Measurements from ENCODE around the gene FXN.
"Not testable (repeated sequence)": the region's sequence is repeated elsewhere in the genome, so short reads cannot be mapped to it uniquely, and the experiment has no call there.

Gene FXN

DNA sequence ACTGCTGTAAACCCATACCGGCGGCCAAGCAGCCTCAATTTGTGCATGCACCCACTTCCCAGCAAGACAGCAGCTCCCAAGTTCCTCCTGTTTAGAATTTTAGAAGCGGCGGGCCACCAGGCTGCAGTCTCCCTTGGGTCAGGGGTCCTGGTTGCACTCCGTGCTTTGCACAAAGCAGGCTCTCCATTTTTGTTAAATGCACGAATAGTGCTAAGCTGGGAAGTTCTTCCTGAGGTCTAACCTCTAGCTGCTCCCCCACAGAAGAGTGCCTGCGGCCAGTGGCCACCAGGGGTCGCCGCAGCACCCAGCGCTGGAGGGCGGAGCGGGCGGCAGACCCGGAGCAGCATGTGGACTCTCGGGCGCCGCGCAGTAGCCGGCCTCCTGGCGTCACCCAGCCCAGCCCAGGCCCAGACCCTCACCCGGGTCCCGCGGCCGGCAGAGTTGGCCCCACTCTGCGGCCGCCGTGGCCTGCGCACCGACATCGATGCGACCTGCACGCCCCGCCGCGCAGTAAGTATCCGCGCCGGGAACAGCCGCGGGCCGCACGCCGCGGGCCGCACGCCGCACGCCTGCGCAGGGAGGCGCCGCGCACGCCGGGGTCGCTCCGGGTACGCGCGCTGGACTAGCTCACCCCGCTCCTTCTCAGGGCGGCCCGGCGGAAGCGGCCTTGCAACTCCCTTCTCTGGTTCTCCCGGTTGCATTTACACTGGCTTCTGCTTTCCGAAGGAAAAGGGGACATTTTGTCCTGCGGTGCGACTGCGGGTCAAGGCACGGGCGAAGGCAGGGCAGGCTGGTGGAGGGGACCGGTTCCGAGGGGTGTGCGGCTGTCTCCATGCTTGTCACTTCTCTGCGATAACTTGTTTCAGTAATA lies at the start of gene FXN:
Gene FXN (plus strand): TSS at position 315 of the 871 bp plus-strand sequence. CDS start 31 bp downstream, at position 346.
- peak; percentile 75 to 78 (median 76) for DNase-seq (ENCODE audit: low read depth in 2 of 3, low spot score in 1 of 3)

DNA sequence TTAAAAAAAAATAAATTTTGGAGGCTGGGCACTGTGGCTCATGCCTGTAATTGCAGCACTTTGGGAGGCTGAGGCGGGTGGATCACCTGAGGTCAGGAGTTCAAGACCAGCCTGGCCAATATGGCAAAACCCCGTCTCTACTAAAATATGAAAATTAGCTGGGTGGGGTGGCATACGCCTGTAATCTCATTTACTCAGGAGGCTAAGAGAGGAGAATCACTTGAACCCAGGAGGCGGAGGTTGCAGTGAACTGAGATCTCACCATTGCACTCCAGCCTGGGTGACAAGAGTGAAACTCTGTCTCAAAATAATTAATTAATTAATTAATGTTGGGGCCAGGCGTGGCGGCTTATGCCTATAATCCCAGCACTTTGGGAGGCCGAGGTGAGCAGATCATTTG lies 48.6 kb upstream of the FXN start:
- DNase-seq (ENCODE audit: low read depth in 2 of 3, low spot score in 1 of 3) = not testable (repeated sequence)

DNA sequence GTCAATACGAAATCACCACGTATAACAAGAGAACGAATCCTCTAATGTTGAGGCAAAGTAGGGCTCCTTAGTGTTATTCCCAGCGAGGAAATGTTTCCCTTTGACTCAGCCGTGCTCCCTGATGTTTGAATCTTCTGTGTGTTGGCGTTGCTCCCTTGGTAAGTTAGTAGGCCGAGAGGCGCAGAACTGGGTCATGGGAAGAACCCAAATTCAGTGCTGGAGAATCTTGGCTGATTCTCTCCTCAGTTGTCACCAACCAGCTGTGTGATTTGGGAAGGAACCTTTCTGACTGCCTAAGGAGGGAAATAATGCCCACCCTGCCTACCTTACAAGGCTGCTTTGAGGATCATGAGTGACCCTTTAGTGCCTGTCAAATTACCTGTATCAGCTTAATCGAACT lies 44.1 kb upstream of the FXN start:
- no peak for DNase-seq (ENCODE audit: low read depth in 2 of 3, low spot score in 1 of 3)

DNA sequence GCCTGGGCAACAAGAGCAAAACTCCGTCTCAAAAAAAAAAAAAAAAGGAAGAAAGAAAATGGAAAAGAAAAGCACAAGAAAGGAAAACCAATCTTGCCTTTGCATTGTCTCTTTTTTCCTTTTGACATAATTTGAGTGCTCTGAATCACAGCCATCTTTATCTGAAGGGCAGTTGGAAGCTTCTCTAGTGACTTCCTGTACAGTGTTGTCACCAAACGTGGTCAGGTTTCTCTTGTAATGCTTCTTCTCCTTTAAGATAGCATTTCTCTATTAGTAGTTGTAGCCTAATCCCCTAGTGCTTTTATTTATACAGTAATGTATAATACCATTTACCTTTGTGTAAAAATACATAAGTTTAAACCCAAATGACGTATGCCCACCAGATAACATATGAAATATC lies 39.8 kb upstream of the FXN start:
- DNase-seq (ENCODE audit: low read depth in 2 of 3, low spot score in 1 of 3) = no peak

DNA sequence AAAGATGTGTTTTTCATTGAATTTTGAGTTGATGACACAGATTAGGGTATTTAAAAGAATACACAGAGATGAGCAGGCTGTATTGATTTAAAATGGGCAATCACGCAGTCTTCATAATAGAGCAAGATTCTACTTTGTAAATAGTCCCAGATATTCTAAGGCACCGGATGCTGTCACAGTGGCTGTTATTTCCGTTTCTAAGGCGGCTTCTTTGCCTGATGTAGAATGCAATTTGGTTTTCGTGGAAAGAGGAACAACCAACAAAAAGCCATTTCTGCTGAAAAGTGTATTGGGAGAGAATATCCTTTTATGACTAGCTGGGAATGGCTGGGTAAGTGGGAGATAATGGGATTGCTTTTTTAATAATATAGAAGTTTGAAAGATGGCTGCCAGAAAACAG lies 39.1 kb upstream of the FXN start:
- DNase-seq (ENCODE audit: low read depth in 2 of 3, low spot score in 1 of 3) = no peak

DNA sequence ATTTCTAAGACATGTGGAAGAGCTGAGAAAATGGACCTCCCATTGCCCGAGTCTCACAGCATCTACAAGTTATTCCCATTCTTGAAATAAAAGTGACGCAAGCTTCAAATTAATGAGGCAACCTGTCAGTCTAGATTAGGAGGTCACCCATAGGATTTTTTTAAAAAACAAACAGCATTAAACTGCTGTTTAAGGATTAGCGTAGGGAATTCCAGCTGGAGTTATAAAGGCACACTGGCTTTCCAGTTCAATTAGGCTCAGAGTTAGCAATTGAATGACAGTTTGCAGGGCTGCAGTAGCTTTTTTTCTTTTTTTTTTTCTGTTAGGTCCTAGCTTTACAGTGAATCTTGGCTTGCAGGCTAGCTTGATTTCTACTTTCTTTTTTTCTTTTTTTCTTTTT lies 37.9 kb upstream of the FXN start:
- DNase-seq (ENCODE audit: low read depth in 2 of 3, low spot score in 1 of 3) = no peak

DNA sequence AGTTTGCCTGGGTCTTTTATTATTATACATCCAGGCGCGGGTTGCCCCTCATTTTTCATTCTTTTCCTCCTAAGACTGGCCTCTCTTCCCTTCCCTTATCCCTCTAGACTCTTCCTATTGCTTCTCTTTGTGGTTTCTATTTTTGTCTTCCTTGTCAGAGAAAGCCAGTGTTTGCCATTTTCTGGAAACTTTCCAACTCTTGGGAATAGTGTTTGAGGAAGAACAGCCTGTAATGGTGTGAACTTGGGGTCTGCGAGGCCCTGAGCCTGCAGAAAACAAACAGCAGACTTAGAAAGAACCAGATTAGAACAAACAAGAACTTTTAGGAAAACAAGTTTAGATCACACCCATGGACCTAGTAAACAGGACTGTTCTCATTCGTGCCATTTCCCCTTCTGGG lies 37.2 kb upstream of the FXN start:
- no peak for DNase-seq (ENCODE audit: low read depth in 2 of 3, low spot score in 1 of 3)

DNA sequence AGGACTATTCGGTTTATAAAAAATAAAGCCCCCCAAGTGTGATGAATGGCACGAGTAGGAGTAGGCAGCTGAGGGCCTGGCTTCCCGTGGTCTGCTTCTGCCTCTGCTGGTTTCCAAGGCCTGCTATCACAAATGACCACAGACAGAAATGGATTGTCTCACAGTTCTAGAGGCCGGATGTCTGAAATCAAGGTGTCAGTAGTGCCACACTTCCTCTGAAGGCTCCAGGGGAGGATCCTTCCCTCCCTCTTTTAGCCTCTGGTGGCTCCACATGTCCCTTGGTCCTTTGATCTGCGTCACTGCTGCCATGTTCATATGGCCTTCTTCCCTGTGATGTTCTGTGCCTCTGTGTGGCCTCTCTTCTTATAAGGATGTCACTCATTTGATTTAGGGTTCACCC lies 36.7 kb upstream of the FXN start:
- no peak for DNase-seq (ENCODE audit: low read depth in 2 of 3, low spot score in 1 of 3)

DNA sequence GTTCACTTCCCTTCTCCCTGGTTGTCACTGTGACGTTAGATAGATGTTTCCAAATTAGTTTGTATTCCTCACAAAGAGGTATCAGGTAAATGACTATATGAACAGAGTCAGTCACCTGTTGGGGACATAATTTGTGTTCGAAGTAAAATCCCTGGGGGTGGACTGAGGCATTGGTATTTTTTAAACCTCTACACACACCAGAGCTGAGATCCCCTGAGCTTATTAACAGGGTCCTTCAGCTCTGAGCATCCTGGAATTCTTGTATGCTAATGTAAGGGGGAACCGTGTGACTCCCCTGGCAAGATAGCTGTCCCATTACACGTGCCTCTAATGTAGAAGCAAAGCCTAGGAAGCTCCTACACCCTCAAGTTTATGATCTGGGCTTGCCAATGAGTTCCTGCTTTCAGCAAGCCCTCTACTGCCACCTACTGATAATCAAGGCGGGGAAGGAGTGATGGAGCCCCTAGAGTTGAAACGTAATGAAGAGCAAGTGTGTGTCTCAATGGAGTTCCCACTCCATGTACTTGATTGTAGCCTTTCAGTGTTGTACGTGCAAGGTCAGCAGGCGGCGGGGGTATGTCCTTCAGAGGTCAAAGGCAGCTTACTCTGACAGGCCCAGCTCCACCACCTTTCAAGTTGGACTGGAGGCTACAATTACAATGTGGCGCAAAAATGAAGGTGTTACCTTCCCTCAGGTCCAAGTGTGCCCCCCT lies 36.0 kb upstream of the FXN start:
- peak; percentile 47 to 69 (median 51) for DNase-seq (ENCODE audit: low read depth in 2 of 3, low spot score in 1 of 3)

DNA sequence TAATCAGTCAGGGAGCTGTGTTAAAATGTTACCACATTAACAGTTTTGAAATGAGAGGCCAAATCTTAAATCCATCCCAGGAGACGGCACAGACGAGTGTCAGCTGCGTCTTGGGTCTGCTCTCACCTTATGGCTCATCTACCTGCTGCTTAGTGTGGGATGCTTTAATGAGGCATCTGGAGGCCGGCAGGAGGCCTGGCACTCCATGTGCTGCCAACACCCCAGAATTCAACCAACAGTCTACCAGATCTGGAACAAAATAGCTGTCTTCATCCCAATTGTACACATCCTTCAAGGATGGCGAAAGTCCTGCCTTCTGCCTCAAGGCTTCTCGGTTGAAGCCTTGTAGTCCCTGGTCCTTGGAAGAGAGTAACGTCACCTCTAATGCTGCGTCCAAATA lies 33.6 kb upstream of the FXN start:
- DNase-seq (ENCODE audit: low read depth in 2 of 3, low spot score in 1 of 3) = no peak

DNA sequence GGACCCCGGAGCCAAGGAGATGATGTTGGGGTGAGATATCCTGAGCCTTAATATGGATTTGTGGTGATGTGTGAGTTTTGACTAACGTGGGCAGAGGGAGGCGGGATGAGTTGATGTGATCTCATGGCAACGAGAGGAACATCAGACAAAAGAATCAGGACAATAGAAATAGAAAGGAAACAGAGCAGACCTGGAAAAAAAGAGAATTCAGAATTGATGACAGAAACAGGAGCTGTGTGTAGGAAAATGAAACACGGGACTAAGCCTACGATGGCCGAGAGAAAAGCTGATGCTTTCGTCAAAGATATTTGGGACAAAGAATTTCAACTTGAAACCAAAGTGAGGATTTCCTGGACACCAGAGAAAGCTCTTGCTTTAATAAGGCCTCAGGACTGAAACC lies 32.5 kb upstream of the FXN start:
- DNase-seq (ENCODE audit: low read depth in 2 of 3, low spot score in 1 of 3) = no peak

DNA sequence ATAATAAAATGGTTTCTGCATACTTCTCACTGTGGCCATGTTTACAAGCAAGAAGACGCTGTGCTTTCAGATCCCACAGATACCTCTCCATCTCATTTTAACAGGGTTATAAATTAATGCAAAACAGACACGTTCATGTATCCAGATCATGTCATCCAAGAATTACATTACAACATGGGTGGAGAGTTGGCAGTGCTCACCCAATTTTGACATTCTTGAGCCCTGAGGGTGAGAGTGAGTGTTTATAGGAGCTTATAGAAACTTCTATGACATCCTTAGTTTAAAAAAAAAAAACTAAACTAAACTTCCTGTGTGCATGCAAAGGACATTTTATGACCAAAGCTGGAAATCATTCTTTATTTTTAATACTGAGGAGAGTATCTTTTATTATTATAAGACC lies 30.7 kb upstream of the FXN start:
- no peak for DNase-seq (ENCODE audit: low read depth in 2 of 3, low spot score in 1 of 3)

DNA sequence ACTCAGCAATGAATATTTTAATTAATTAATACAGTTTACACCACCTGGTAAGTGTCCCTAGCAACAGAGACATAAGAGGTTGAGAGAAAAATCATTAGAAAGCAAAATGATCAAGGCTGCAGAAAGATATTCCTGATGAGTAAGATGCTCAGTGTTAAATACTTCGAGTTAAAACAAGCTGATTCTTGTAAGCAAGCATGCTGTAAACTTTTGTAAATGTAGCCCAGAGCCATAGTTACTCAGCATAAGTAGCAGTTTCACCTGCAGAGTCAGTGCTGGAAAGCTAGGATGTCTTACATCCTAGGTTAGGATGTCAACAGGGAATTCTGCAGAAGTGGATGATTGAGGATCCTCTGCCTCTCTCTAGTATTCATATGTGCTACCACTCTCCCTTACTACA lies 25.8 kb upstream of the FXN start:
- no peak for DNase-seq (ENCODE audit: low read depth in 2 of 3, low spot score in 1 of 3)

DNA sequence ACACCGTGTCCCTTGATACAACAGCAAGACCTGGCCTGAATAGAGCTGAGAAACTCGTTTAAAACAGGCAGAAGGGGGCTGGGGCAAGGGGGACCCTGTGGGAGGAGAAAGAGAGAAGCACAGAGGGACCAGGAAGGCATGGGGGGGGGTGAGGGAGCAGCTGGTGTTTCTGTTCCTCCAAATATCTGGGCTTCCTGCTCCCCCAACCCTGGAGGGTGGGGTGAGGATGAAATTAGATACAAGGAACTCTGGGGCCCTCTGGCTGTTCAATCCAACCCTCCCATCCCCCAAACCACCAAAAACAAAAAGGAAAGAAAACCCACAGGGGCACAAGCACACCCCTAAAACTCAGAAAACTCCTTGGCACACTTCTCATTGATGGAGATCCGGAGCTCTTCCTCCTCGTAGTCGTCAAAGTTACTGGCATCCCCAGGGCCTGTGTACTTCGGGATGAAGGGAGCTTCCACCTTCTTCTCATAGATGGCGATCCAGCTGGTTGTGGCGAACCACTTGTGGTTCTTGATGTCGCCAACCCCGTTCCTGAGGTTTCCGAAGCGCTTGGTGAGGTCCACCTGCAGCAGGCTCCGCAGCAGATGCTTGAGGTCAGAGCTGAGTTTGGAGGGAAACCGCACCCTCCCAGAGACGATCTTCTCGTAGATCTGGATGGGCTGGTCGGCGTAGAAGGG lies 22.7 kb upstream of the FXN start:
- DNase-seq (ENCODE audit: low read depth in 2 of 3, low spot score in 1 of 3) = no peak

DNA sequence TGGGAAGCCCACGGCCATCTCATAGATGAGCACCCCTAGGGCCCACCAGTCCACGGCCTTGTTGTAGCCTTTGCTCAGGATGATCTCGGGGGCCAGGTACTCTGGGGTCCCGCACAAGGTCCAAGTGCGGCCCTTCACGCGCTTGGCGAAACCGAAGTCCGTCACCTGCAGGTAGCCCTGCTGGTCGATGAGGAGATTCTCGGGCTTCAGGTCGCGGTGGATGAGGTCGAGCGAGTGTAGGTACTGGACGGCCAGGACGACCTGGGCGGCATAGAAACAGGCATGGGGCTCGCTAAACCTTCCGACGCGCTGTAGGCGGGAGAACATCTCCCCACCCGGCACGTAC lies 22.2 kb upstream of the FXN start:
- no peak for DNase-seq (ENCODE audit: low read depth in 2 of 3, low spot score in 1 of 3)

DNA sequence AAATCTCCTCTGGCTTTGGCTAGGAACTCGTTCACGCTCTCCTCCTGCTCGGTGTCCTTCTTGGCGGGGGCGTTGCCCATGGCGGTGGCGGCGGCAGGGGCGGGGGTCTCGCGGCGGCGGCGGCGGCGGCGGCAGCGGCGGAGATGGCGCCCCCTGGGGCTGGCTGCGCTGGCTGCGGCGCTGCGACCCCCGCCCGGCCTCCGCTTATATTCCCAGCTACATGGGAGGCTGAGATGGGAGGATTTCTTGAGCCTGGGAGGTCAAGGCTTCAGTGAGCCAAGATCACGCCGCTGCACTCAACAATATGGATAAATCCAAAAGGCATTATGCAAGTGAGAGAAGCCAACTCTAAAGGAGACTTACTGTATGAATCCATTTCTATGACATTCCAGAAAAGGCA lies 21.5 kb upstream of the FXN start, which contains the start of gene PRKACG:
Gene PRKACG (minus strand): TSS at position 101 of the 400 bp plus-strand sequence. CDS start 21 bp downstream, at position 80.
- DNase-seq (ENCODE audit: low read depth in 2 of 3, low spot score in 1 of 3) = no peak

DNA sequence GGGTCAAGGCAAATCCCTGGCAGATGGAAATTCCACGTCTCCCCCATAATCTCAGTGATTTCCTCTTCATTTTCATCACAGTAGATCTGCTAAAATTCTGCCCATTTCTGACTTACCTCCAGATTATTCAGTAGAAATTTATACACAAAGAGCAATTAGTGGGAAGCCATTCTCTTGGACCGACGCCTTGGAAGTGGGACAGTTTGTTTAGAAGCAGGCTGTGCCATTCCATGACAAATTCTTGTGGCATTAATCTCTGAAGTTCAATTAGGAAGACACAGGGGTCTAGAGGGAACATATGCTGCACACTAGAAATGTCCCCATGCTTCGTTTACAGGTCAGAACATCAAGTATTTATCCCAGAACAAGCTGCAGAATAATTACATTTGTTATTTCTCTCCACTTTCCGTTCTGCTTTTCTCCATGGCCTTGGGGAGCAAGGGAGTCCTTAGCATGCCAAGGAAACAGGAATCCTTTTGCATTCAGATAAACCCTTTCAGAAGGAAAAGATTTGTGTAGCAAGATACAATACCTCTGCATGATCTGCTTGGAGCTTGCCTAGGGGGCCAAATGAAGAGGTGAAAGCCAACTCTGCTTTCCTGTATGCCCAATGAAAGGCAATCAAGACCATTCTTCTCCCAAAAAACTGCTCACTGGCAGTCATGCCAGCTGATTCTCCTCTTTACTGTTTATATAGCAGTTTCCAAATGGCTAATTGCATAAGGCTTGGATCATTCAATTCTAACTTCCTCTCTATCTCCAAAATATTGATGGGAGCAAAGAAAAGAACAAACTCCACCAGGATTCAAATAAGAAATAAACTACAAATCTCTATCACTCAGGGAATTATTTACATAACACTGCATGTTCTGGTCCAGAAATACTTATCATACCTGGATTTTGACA lies 19.1 kb upstream of the FXN start:
- no peak for DNase-seq (ENCODE audit: low read depth in 2 of 3, low spot score in 1 of 3)

DNA sequence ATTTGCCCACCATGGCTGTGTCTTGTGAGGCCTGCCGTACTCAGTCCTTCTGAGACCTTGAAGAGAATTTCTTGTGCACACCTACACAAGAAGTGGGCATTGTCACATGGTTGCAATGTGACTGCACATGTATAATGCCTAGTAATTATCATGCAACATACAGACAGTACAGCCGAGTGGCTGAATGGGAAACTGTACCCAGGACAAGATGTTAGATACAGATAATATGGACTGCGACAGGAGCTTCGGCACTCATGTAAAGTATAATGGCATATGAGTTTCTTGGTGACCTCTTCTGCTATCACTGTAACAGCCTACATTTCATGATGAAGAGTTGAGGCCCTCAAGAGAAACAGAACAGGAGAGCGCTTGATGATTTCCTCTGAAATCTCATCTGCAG lies 16.8 kb upstream of the FXN start:
- DNase-seq (ENCODE audit: low read depth in 2 of 3, low spot score in 1 of 3) = no peak

DNA sequence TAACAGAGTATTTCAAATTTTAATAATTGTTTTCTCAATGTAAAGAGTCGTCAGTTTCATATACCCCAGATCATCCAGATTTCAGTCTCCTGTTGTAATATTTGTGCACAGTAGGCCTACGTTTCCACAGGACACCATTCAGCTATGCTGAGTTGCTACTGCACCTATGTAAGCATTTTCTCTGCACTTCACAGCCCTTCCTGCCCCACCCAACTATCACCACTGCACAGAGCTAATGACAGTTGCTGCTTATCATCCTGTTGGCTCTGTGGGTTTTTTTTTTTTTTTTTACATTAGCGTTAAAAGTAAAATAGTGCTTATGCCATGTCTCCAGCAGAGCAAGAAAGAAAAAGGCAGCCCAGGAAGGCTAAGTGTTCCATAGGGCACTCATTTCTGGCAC lies 15.7 kb upstream of the FXN start:
- no peak for DNase-seq (ENCODE audit: low read depth in 2 of 3, low spot score in 1 of 3)

DNA sequence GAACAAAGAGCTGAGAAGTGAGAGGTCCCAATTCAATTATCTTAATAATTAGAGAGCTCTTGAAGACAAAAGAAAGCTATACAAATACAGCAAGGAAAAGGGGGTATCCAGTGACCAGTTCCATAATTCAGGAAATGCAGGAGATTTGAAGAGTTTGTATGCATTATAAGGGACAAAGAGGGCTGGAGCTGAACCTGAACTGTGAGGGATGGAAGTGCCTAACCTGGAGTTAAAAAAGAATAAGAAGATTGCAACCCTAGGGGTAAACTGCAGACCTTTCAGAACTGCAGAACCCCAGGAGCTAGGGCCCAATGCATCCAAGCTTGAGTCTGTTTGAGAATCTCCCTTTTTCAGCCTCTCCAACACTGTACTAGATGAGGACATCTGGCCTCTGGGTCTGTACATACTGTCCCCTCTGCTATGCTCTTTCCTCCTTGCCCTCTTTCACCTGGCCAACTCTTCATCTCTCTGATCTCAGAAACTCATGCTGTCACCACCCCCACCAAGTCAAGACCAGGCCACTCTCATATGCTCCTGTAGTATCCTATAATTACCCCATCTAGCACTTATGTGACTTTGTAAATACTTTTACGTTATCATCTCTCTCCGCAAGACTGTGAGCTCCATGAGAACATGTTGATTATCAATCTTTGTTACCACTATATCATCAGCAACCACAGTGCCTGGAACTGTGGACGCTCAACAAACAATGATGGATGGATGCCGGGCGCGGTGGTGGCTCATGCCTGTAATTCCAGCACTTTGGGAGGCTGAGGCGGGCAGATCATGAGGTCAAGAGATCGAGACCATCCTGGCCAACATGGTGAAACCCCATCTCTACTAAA lies 15.0 kb upstream of the FXN start:
- DNase-seq (ENCODE audit: low read depth in 2 of 3, low spot score in 1 of 3) = no peak
